IgD-negative memory B cell (primary cell): ENCODE measurements around the gene ZNF750. TPM values are rescaled to one million over a fixed set of nuclear protein-coding genes. Genes with fewer than 3 reads are reported as not detected.

Source experiments
- H3K27ac Mint-ChIP-seq, 3 donors: one replicate each; pipeline ENCODE4 v1.8.0; 2020 to 2022; ENCODE audit warnings: mild to moderate bottlenecking in 3 of 3, mixed read lengths in 3 of 3, moderate library complexity in 1 of 3
- H3K27me3 Mint-ChIP-seq: one replicate; pipeline ENCODE4 v1.8.0; 2021; ENCODE audit warnings: mixed read lengths
- H3K36me3 Mint-ChIP-seq: one replicate; pipeline ENCODE4 v1.8.0; 2020; ENCODE audit warnings: mild to moderate bottlenecking, mixed read lengths
- H3K4me1 Mint-ChIP-seq, 3 donors: one replicate each; pipeline ENCODE4 v1.8.0; 2020 to 2022; ENCODE audit warnings: mixed read lengths in 3 of 3, mild to moderate bottlenecking in 1 of 3
- H3K4me3 Mint-ChIP-seq, 4 donors: one replicate each; pipeline ENCODE4 v1.8.0; 2020 to 2022; ENCODE audit warnings: mild to moderate bottlenecking in 4 of 4, mixed read lengths in 4 of 4, moderate library complexity in 3 of 4
- H3K9me3 Mint-ChIP-seq, 3 donors: one replicate each; pipeline ENCODE4 v1.8.0; 2020 to 2021; ENCODE audit warnings: mixed read lengths in 3 of 3, mild to moderate bottlenecking in 1 of 3
- polyA plus RNA-seq: library from polyadenylated mRNA; unstranded; fragments of 300-500 nt; fragmentation: Illumina TruSeq; gene quantifications from one replicate; pipeline ENCODE4 v1.2.3, GENCODE V29; 2021

The ZNF750 gene
- polyA plus RNA-seq, 1 donor from 2014 or later, result not detected

DNA sequence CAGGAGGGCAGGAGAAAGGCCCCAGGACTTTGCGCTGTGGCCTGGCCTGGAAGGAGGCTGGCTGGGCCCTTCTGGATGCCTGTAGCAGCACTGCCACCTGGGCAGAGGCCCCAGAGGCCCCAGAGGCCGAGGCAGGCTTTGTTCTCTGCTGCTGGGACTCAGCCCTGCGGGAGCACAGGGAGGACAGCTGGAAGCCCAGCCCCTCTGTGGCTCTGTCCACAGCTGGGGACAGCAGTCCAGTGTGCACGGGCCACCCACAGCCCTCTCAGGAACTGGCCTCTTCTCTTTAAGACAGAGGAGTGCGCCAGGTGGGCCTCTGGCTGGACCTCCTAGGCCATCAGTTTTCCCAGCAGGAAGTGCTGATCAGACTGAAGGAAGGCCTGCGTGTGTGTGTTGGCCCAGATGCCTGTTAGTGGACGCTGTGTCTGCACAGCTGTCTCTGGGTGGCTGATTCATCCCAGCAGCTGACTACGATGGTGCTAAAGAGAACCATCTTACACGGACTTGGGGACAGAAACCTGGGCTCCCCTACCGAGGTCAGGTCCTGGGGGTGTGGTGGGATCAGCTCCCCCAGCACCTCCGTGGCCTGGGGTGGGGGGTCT lies 26.9 kb upstream of the ZNF750 start:
- peak overlapping the region in 1 of 3 donors; percentile 74 for H3K27ac Mint-ChIP-seq
- peaks cover 33 to 42% (median 42%) of the 10 kb centered on the region in 3 donors for H3K4me1 Mint-ChIP-seq
- H3K4me3 Mint-ChIP-seq, result peak overlapping the region in 1 of 4 donors; percentile 22
- peaks cover 3% of the 10 kb centered on the region for H3K36me3 Mint-ChIP-seq
- peaks cover 7% of the 10 kb centered on the region for H3K27me3 Mint-ChIP-seq
- no peaks in the 10 kb centered on the region for H3K9me3 Mint-ChIP-seq

DNA sequence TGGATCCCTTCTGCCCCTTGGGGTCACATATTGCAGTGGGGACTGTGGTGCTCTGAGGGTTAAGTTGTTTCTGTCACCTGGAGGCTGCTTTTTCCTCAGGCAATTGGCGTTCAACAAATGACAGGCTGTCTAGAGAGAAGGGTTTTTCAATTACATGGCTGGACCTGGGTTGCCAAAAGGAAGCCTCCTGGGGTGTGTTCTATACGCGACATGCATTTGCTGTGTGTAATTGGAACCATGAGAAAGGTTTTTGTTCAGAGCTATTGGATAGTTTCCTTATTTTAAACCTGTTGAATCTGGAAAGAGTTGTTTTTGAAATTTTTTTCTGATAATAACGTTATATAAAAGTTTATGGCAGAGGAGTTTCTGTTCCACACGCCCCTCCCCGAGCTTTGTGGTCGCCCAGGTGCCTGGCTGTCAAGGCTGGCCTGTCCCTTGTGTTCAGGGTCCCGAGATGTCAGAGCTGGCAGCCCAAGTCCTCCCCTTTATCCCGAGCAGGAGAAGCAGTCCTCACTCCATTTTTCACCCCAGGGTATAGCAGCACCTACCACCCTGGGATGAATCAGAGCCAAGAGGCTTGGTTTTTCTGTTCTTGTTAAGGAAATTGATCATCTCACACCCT lies 26.1 kb upstream of the ZNF750 start:
- H3K4me3 Mint-ChIP-seq, result peak overlapping the region in 2 of 4 donors; percentile 32 to 86
- peak overlapping the region in 2 of 3 donors; percentile 9 to 74 for H3K27ac Mint-ChIP-seq
- peaks cover 3% of the 10 kb centered on the region for H3K36me3 Mint-ChIP-seq
- H3K27me3 Mint-ChIP-seq, result peaks cover 7% of the 10 kb centered on the region
- peaks cover 34 to 41% (median 37%) of the 10 kb centered on the region in 3 donors for H3K4me1 Mint-ChIP-seq
- no peaks in the 10 kb centered on the region for H3K9me3 Mint-ChIP-seq

DNA sequence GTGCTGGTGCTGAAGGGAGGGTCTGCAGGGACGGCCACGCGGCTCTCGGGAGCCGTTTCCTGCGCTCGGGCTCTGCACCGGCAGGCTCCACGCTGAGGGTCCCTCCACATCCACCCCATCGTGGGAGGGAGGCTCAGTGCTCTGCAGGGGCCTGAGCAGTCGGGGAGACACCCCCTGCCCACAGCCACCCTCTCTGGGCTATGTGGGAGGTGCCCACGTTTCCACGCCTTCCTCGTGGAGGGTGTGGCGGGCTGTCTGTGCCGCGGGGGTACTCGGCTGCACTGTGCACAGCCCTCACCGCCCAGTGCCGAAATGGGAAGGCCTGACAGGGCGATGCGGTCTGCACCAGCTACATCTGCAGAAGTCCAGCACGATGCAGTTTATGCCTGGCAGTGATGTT lies 25.5 kb upstream of the ZNF750 start:
- Mint-ChIP-seq H3K27me3 (peaks cover 2% of the 10 kb centered on the region), H3K36me3 (no peaks in the 10 kb centered on the region), H3K4me3 (peak overlapping the region in 3 of 4 donors; percentile 17 to 86 (median 32)), H3K9me3 (no peaks in the 10 kb centered on the region), H3K4me1 (peaks cover 31 to 35% (median 32%) of the 10 kb centered on the region in 3 donors), H3K27ac (peak overlapping the region in 1 of 3 donors; percentile 9)

DNA sequence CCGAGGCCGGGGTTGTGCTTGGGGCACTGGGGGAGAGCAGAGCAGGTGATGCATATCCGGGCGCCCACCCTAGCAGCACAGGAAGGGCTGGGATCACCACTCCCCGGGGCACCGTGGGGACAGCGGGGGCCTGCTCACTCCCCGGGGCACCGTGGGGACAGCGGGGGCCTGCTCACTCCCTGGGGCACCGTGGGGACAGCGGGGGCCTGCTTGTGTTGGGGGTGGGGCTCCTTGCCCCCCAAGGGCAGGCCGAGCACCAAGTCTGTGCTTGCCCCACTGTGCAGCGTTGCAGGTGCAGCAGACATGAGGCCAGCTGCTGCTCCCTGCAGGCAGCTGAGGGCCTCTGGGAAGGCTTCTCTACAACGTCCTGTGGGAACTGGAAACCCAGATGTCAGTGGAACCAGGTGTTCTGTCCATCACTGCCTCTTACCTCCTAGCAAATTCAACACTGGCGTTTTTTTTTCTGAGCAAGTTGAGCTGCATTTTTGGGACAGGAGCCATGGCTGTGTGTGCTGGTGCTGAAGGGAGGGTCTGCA lies 25.0 kb upstream of the ZNF750 start:
- Mint-ChIP-seq H3K9me3 (no peaks in the 10 kb centered on the region), H3K4me1 (peaks cover 27 to 35% (median 33%) of the 10 kb centered on the region in 3 donors), H3K27me3 (no peaks in the 10 kb centered on the region), H3K36me3 (no peaks in the 10 kb centered on the region), H3K4me3 (peak overlapping the region; percentile 29 to 80 (median 66)), H3K27ac (peak overlapping the region; percentile 52 to 89 (median 85))

DNA sequence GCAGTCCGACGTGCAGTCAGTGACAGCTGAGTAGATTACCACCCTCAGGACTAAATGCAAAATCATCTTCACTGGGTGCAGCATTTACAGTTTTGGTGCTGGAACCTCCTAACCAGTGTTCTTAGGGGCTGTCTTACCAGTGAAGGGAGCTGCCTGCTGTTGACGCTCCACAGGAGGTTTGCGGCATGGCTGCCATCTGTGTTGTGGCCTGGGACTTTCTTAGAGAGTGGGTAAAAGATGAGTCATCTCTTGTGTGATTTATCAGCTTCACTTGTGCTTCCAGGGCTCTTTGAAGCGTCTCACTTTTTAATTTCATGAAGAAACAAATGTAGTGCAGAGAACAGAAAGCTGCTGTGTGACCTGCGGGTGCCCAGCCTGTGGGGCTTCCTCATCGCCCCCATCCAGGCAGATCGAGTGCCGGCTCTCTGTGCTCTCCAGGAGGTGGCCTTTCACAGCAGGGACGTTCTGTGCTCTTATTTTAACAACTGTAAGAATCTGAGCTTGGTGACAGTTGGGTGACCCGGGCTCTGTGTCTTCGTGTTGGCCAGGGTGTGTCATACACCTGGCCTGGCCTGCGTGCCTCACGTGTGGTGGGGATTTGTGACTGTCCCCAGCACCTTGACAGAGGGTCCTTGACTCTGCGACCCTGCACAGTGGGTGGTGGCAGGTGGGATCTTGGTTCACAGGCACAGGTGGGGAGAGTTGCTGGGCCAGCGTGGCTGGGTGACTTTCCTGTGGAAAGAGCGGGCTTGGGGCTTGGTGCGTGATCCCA lies 24.3 kb upstream of the ZNF750 start:
- no peaks in the 10 kb centered on the region for H3K27me3 Mint-ChIP-seq
- peak overlapping the region; percentile 29 to 80 (median 66) for H3K4me3 Mint-ChIP-seq
- H3K9me3 Mint-ChIP-seq, result no peaks in the 10 kb centered on the region
- H3K27ac Mint-ChIP-seq, result peak overlapping the region; percentile 52 to 89 (median 85)
- no peaks in the 10 kb centered on the region for H3K36me3 Mint-ChIP-seq
- peaks cover 26 to 36% (median 34%) of the 10 kb centered on the region in 3 donors for H3K4me1 Mint-ChIP-seq

DNA sequence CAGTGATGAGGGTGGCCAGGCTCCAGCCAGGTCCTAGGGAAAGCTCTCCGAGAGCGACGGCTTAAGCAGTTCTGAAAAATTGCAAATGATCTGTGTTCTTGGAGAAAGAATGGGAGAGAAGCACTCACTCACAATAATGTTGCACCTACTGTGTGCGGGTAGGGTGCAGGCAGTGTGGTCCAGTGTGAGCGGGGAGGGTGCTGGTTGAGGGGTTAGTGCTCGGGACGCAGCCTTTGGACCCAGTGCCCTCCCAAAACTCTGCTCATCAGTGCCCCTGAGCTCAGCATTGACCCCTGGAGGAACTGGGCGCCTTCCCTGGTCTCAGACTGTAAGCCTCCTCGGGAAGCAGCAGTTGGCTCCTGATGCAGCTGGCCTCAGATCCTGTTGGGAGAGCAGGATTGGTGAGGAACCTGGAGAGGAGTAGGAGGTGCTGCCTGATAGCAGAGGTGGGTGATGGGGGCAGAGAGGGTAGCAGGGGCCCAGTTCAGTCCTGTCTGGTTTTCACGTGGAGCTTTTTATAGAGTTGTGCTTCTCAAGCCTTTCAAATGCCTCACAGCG lies 23.6 kb upstream of the ZNF750 start:
- peak overlapping the region; percentile 59 to 89 (median 63) for H3K27ac Mint-ChIP-seq
- H3K4me3 Mint-ChIP-seq, result peak overlapping the region in 2 of 4 donors; percentile 21 to 70
- peaks cover 26 to 34% (median 33%) of the 10 kb centered on the region in 3 donors for H3K4me1 Mint-ChIP-seq
- H3K9me3 Mint-ChIP-seq, result no peaks in the 10 kb centered on the region
- no peaks in the 10 kb centered on the region for H3K36me3 Mint-ChIP-seq
- H3K27me3 Mint-ChIP-seq, result no peaks in the 10 kb centered on the region

DNA sequence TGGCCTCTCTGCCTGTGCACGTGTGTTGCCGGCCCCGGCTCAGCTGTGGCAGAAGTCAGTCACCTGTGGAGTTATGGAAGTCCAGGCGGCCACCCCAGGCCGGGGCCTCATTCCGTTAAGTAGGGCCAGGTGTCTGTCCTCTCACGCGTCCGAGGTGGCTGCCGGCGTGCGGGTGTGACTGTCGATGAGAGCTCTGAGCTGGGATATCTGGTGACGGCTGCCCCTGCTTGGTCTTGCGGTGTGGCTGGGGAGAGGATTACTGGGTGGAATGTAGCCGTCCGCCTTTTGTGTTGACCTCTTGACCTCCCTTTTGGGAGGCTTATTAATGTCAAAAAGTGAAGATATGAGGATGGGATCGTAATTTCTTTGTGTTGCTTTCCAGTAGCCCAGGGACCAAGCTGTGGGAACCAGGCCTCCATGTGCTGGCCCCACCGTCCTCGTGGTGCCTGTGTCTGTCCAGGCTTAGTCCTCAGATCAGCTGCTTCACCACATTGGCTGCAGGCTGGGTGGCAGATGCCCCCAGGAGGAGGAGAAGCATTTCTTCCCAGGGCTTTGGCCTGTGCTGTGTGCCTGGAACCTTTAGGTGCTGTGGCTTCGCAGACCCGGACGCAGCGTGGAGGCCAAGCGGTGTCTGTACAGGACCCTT lies 23.0 kb upstream of the ZNF750 start:
- Mint-ChIP-seq H3K36me3 (no peaks in the 10 kb centered on the region), H3K9me3 (no peaks in the 10 kb centered on the region), H3K27me3 (no peaks in the 10 kb centered on the region), H3K4me1 (peaks cover 26 to 34% (median 33%) of the 10 kb centered on the region in 3 donors), H3K27ac (peak overlapping the region in 2 of 3 donors; percentile 59 to 89), H3K4me3 (peak overlapping the region in 2 of 4 donors; percentile 33 to 66)

DNA sequence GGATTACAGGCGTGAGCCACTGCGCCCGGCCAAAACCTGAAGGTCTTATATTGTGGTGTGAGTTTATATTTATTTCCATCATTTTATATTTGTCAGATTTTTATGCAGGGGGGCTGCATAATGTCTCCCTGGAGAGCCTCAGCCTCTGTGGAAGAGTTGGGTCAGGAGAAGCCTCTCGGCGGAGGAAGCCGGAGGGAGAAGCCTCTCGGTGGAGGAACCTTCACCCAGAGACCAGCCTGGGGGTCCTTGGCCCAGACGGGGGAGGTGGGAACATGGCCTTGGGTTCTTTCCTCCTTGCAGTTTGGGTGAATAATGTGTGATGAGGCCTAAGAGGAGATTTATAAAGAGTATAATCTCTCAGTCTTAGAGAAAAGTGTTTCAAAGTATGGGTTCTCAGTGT lies 22.4 kb upstream of the ZNF750 start:
- no peaks in the 10 kb centered on the region for H3K9me3 Mint-ChIP-seq
- no peaks in the 10 kb centered on the region for H3K36me3 Mint-ChIP-seq
- peak overlapping the region in 1 of 4 donors; percentile 47 for H3K4me3 Mint-ChIP-seq
- H3K27ac Mint-ChIP-seq, result peak overlapping the region in 1 of 3 donors; percentile 59
- peaks cover 29 to 34% (median 33%) of the 10 kb centered on the region in 3 donors for H3K4me1 Mint-ChIP-seq
- H3K27me3 Mint-ChIP-seq, result no peaks in the 10 kb centered on the region

DNA sequence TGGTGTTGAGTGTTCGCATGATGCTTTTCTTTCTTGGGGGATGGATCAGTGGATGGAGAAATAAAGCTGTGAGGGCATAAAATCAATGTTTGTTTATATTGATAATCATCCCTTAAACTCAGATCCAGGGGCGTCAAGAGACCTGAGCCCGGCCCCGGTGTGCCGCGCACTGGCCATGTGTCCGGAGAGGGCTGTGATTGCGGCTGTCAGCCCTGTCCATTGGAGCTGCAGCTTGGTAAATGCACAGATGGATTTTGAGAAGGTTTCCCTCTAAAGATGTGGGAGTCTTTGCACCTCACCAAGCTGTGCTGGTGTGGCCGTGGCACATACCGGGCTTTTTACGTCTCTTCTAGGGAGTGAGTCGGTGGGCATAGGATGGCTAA lies 21.6 kb upstream of the ZNF750 start:
- H3K27ac Mint-ChIP-seq, result peak overlapping the region in 2 of 3 donors; percentile 37 to 94
- H3K9me3 Mint-ChIP-seq, result no peaks in the 10 kb centered on the region
- H3K36me3 Mint-ChIP-seq, result no peaks in the 10 kb centered on the region
- no peaks in the 10 kb centered on the region for H3K27me3 Mint-ChIP-seq
- H3K4me3 Mint-ChIP-seq, result peak overlapping the region in 1 of 4 donors; percentile 70
- peaks cover 31 to 34% (median 33%) of the 10 kb centered on the region in 3 donors for H3K4me1 Mint-ChIP-seq

DNA sequence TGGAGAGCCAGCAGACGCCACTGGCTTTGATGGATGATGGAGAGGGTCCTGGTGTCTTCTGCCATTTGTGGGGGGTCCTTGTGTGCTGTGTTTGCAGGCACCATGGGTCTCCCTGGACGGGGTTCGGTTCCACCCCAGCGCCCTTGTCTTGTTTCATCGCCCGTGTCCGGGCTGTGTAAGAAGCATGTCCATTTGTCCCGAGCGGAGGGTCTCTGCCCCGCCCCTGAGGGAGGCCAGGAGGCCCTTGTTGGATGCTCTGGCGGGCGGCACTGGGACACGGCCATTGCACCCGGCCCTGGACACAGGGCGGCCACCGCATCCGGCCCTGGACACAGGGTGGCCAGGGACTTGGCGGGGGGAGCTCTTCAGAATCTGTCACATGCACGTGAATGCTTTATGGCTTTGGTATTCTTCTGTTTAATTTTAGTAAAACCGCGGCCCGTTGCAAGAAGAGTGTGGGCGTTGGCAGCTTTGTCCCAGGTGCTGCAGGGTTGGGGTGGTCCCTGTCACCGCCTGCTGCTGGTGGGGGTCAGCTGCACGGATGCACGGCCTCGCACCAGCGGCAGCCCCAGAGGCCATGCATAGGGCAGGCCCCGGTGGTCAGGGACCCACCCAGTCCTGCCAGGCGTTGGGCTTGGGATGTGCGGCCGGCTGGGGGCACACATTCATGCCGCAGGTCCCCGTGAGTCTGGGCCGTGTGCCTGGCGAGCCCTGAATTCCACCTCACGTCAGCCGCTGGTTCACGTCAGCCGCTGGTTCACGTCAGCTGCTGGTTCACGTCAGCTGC lies 21.0 kb upstream of the ZNF750 start:
- H3K27ac Mint-ChIP-seq, result peak overlapping the region; percentile 16 to 94 (median 37)

DNA sequence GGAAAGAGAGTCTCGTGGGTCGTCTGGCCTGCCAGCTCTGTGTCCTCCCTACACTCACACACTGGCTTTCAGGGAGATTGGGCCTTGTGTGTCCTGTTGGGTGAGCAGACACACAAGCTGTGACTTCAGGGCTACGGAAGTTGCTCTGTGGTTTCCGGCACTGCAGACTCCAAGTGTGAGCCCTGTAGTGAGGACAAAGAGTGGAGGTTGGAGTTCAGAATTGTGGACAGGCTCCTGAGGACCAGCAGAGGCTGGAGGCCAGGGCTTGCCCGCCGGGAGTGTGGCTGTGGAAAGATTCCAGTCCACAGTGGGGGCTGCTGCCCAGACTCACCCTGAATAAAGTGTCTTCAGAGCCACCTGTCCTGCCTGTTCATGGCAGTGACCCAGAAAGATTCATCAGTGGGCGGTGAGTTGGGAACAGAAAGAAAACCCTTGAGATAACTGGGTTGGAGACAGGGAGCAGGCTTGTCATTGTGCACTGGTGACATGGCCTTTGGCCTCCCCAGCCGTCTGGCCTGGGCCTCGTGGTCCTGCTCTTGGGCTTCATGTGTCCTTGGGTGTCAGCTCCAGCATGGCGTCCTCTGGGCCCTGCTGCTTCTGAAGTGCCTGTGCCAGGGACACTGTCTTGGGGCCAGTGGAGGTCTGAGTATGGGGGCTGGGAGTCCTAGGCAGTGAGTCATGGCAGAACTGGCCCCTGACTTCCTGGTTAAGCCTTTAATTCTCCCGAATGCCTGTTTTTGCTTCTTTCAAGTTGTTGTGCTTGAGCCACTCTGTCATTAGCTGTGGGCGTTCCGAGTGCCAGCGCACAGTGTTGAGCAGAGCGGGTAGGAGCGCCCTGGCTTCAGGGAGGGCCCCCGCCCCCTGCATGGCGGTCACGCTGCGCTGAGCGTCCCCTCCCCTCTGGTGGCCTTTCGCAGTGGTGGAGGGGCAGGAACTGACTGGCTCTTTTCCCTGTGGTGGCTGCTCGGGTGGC lies 19.9 kb upstream of the ZNF750 start:
- H3K4me1 Mint-ChIP-seq, result peaks cover 24 to 25% (median 25%) of the 10 kb centered on the region in 3 donors
- no peaks in the 10 kb centered on the region for H3K27me3 Mint-ChIP-seq
- no peaks in the 10 kb centered on the region for H3K36me3 Mint-ChIP-seq
- peak overlapping the region; percentile 31 to 83 (median 58) for H3K4me3 Mint-ChIP-seq
- H3K27ac Mint-ChIP-seq, result peak overlapping the region in 2 of 3 donors; percentile 11 to 94
- no peaks in the 10 kb centered on the region for H3K9me3 Mint-ChIP-seq

More for the DNA sequence above, 21.0 kb upstream of the ZNF750 start:
- H3K36me3 Mint-ChIP-seq, result no peaks in the 10 kb centered on the region
- no peaks in the 10 kb centered on the region for H3K9me3 Mint-ChIP-seq
- H3K4me1 Mint-ChIP-seq, result peaks cover 28 to 29% (median 29%) of the 10 kb centered on the region in 3 donors
- H3K4me3 Mint-ChIP-seq, result peak overlapping the region in 2 of 4 donors; percentile 70 to 74
- H3K27me3 Mint-ChIP-seq, result no peaks in the 10 kb centered on the region

DNA sequence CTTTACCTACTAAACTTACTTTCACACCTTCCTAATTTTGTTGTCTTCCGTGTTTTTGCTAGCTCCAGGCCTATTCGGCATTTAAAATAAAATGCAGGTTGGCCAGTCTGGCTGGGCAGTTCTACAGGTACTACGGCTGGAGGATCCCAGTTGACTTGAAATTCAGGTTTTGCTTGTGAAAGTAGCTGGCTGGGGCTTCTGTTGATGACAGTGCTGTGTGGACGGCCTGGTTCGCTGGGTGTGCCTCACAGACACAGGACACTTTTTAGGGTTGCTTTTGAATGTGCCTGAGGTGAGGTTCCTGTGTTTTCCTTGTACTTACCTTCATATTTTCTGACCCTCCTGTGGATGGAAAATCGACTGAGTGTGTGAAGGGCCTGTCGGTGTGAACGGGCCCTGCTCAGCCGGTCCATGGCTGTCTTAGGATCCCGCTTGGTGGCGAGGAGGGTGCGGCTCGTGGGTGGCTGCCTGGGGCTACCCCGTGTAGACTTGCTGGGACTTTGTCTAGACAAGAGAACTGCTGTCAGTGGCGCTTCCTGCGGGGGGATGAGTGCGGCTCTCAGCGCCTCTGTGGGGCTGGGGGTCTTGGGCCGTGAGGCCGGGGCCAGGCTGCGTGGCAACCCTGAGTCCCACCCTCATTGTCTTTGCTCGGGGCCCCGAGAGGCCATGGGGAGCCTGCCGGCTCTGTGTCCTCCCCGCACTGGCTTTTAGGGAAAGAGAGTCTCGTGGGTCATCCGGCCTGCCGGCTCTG lies 18.7 kb upstream of the ZNF750 start:
- H3K4me3 Mint-ChIP-seq, result no peak overlapping the region
- peaks cover 6% of the 10 kb centered on the region for H3K36me3 Mint-ChIP-seq
- no peaks in the 10 kb centered on the region for H3K27me3 Mint-ChIP-seq
- H3K4me1 Mint-ChIP-seq, result peaks cover 15 to 16% (median 16%) of the 10 kb centered on the region in 3 donors
- no peaks in the 10 kb centered on the region for H3K9me3 Mint-ChIP-seq
- H3K27ac Mint-ChIP-seq, result no peak overlapping the region
